Astrocyte of the hippocampus (primary cell): ENCODE results near the gene FRAS1.
A peak's percentile ranks its signal among the peaks of the same experiment; 100 is the strongest.
"Not testable (repeated sequence)": the region's sequence is repeated elsewhere in the genome, so short reads cannot be mapped to it uniquely, and the experiment has no call there.

ENCODE experiments used
- DNase-seq: peaks from one replicate; pipeline ENCODE4 v3.0.0; 2011; ENCODE audit warnings: low read depth, low spot score

Gene FRAS1

GRCh38 chr4:78166622-78167021, 109.5 kb downstream of the FRAS1 start:
- peak; percentile 9 for DNase-seq

- no peak for DNase-seq
Measured at GRCh38 chr4:78167510-78167909, 110.4 kb downstream of the FRAS1 start.

GRCh38 chr4:78168029-78168428, 110.9 kb downstream of the FRAS1 start:
- DNase-seq: no peak

GRCh38 chr4:78169728-78170127, 112.6 kb downstream of the FRAS1 start:
- DNase-seq: no peak

- DNase-seq: no peak
Measured at GRCh38 chr4:78171482-78171881, 114.4 kb downstream of the FRAS1 start.

GRCh38 chr4:78174891-78175290, 117.8 kb downstream of the FRAS1 start:
- no peak for DNase-seq

GRCh38 chr4:78179196-78179595, 122.1 kb downstream of the FRAS1 start:
- no peak for DNase-seq

- DNase-seq: not testable (repeated sequence)
Measured at GRCh38 chr4:78181681-78182234, 124.6 kb downstream of the FRAS1 start.

GRCh38 chr4:78184584-78184983, 127.5 kb downstream of the FRAS1 start:
- no peak for DNase-seq

- no peak for DNase-seq
Measured at GRCh38 chr4:78185117-78185516, 128.0 kb downstream of the FRAS1 start.

- no peak for DNase-seq
Measured at GRCh38 chr4:78186597-78187543, 129.7 kb downstream of the FRAS1 start.

GRCh38 chr4:78190068-78190467, 132.9 kb downstream of the FRAS1 start:
- no peak for DNase-seq

GRCh38 chr4:78190595-78190994, 133.5 kb downstream of the FRAS1 start:
- no peak for DNase-seq

GRCh38 chr4:78197947-78198346, 140.8 kb downstream of the FRAS1 start:
- DNase-seq: no peak

- no peak for DNase-seq
Measured at GRCh38 chr4:78199984-78200383, 142.9 kb downstream of the FRAS1 start.

- DNase-seq: no peak
Measured at GRCh38 chr4:78200949-78201348, 143.8 kb downstream of the FRAS1 start.

- no peak for DNase-seq
Measured at GRCh38 chr4:78204176-78204575, 147.1 kb downstream of the FRAS1 start.

GRCh38 chr4:78205591-78205990, 148.5 kb downstream of the FRAS1 start:
- peak; percentile 39 for DNase-seq

GRCh38 chr4:78207541-78207940, 150.4 kb downstream of the FRAS1 start:
- DNase-seq: no peak

GRCh38 chr4:78207951-78208350, 150.8 kb downstream of the FRAS1 start:
- DNase-seq: no peak

GRCh38 chr4:78208896-78209295, 151.8 kb downstream of the FRAS1 start:
- DNase-seq: not testable (repeated sequence)

- DNase-seq: no peak
Measured at GRCh38 chr4:78210694-78211410, 153.7 kb downstream of the FRAS1 start.
